Myocyte (in vitro differentiated cells): ENCODE data around the gene B4GAT1. TPM values are rescaled to one million over a fixed set of nuclear protein-coding genes. Genes with fewer than 3 reads are reported as not detected.
"Not testable (repeated sequence)": the region's sequence is repeated elsewhere in the genome, so short reads cannot be mapped to it uniquely, and the experiment has no call there.

Experiments
- DNase-seq: peaks from one replicate; pipeline ENCODE4 v3.0.0-alpha.2; 2012; ENCODE audit warnings: low read depth
- polyA plus RNA-seq: library from polyadenylated mRNA; unstranded; fragments of >200 nt; gene quantifications from one replicate; pipeline ENCODE4 v1.2.1, GENCODE V29; 2012; ENCODE audit warnings: missing spikeins
- total RNA-seq: library from RNA; depleted of rRNA; stranded (reverse); fragments of >200 nt; gene quantifications from 2 replicates; pipeline ENCODE4 v1.2.3, GENCODE V29; 2014

B4GAT1 gene
- 60.3 and 69.3 TPM in 2 replicates for total RNA-seq
- 54.7 TPM for polyA plus RNA-seq

DNA sequence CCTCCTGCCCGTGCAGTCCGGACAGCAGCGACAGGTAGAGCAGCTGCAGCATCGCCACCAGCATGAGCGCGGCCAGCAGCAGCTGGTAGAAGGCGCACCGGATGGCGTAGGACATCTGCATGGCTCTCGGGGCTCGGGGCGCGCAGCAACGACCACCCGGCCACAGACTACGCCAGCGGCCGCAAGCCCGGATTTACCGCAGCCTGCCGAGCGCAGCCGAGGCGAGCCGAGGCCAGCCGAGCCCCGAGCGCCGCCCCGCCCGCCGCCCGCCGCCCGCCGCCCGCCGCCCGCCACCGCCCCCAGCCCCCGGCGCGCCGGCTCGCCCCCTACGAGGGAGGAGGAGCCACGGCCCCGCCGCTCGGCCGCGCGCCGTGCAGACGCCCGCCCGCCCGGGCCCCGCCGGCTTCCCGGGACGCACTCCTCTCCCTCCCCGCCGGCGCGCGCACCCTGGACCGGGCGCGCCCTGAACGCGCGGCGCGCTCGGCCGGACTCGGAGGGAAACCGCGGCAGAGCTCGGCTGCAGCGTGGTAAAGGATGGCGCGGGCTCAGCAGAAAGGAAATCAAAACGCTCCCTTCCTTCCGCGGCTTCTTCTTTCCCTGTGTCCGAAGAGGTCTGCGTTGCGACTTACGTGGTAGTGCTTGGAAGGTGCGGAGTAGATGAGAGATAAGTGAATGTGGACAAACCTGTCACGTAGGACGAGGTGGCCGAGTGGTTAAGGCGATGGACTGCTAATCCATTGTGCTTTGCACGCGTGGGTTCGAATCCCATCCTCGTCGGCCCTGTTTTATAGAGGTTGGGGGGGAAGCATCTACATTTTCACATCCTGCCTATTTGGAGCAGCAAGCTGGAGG lies at the start of gene B4GAT1:
Gene B4GAT1, minus strand, starts transcription at position 205 of the 852 bp plus-strand sequence. Its CDS starts 84 bp downstream, at position 121.
- peak; percentile 86 for DNase-seq

DNA sequence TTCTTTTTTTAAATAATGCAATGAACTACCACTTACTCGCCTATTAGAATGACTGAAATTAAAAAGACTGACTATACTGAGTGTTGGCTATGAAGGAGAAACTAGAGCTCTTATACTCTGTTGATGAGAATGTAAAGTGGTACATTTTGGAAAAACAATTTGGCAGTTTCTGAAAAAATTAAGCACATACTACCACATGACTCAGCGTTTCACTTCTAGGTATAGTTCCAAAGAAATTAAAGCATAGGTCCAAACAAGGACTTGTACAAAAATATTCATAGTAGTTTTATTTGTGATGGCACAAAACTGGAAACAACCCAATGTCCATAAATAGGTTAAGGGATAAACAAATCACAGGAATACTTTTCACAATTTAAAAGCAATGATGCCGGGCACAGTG lies 46.5 kb upstream of the B4GAT1 start:
- DNase-seq, result no peak

DNA sequence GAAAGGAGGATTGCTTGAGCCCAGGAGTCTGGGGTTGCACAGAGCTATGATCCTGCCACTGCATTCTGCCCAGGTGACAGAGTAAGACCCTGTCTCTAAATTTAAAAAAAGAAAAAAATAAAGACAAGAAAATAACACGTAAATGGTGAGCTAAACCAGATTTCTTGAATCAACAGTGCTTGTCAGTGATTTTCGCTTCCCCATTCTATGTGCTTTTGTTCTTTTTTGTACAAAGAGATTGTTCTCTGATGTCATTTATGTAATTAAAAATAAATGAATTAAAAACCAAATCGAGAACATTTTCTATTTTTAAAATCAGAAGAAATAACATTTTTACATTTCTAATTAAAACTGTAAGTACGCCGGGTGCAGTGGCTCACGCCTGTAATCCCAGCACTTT lies 43.9 kb upstream of the B4GAT1 start:
- no peak for DNase-seq

DNA sequence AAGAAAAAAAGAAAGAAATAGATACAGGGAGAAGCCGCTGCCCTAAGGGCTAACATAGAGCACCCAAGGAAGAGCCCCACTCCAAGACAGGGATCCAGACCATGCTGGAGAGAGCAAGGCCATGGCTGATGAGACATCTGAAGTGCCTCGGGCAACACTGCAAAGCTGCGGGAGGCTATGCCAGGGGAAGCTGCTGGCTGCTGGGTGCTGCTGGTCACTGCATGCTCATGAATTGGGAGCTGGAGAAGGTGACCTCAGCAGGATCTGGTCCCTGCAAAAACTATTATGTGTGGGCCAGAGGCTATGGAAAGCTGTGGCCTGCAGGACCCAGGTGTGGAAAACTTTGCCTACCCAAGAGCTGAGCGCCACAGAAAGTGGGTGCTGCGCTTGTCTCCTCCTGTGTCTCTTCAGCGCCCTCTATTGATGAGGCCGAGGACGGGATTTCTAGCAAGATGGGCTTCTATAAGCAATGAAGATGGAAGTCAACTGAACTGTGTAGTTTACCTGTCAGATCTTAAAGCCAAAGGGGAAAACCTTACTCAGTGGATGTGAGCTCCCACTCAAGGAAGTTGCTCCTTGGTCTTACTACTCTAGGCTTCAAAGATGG lies 41.5 kb upstream of the B4GAT1 start:
- peak; percentile 77 for DNase-seq

DNA sequence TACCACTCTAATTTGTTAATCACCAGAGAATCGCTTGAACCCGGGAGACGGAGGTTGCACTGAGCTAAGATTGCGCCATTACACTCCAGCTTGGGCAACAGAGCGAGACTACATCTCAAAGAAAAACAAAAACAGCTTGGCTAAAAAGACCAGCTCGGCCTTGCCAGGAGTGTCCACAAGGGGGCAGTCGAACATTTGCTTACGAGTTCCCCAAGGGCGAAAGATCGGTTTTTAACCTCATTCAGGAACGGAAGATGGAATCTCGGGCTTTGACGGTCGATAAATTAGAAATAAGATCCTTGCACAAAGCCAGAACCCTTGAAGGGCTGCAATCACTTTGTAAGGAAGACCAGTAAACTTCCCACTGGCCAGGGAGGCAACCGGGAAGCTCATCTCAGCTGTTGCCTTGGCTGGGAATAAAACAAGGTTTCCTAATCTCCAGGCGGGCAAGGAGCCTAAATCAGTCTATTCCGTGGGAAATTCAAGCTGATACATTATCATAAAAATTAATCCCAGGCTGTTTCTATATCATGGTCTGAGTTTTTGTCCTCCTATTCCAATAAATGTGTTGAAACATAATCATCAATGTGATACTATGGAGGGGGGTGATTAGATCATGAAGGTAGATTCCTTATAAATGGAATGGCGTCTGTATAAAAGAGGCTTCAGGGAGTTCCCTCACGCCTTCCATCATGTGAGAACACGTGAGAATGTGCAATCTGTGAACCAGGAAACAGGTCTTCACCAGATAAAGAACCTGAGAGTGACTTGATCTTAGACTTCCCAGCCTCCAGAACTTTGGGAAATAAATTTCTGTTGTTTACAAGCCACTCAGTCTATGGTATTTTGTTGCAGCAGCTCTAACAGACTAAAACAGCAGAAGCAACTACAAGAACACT lies 39.0 kb upstream of the B4GAT1 start:
- peak; percentile 88 for DNase-seq

DNA sequence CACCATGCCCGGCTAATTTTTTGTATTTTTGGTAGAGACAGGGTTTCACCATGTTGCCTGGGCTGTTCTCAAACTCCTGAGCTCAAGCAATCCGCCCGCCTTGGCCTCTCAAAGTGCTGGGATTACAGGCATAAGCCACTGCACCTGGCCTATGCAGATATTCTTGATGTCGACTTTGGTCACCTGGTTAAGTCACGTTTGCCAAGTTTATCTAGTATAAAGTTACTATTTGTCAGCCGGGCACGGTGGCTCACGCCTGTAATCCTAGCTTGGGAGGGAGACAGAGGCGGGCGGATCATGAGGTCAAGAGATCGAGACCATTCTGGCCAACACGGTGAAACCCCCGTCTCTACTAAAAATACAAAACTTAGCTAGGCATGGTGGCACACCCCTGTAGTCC lies 36.9 kb upstream of the B4GAT1 start:
- not testable (repeated sequence) for DNase-seq

DNA sequence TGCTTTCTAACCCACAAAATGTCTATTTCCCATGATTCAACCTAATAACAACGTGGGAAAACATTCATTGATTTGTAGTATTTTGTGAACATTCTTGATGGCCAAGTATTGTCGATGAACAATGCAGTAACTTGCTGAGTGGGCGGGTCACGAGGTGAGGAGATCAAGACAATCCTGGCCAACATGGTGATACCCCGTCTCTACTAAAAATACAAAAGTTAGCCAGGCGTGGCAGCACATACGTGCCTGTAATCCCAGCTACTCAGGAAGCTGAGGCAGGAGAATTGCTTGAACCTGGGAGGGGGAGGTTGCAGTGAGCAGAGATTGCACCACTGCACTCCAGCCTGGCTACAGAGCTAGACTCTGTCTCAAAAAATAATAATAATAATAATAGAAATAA lies 32.8 kb upstream of the B4GAT1 start:
- DNase-seq, result not testable (repeated sequence)

DNA sequence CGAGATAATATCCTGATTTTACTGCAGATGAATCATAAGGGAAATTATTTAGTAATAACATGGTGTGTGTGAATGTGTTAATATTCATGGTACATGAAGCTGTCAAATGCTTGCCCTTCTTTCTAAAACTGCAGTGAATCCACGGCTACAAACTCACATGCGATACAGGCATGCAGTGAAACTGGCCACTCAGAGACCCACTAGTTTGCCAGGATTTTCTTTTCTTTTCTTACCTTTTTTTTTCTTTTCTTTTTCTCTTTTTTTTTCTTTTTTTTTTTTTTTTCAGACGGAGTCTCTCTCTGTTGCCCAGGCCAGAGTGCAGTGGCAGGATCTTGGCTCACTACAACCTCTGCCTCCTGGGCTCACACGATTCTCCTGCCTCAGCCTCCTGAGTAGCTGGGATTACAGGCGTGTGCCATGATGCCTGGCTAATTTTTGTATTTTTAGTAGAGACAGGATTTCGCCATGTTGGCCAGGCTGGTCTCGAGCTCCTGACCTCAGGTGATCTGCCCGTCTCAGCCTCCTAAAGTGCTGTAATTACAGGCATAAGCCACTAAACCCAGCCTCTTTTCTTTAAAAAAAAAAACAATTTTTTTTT lies 26.4 kb upstream of the B4GAT1 start:
- not testable (repeated sequence) for DNase-seq

DNA sequence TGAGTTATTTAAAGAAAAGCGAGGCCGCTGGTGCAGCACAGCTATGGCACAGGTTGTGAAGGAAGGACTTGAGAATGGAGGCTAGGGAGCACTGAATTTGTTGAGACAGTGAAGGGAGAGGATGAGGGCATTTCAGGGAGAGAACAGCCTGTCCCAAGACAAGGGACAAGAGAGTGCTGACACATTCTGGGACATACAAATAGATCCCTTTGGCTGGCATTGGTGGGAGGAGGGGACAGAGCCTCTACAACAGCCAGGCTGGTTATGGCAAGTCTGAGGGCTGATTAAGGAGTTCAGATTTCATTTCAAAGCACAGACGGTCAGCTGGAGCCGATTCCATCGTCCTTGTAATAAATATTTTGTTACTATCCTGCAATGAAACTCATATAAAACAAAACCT lies 25.8 kb upstream of the B4GAT1 start:
- DNase-seq, result peak; percentile 44

DNA sequence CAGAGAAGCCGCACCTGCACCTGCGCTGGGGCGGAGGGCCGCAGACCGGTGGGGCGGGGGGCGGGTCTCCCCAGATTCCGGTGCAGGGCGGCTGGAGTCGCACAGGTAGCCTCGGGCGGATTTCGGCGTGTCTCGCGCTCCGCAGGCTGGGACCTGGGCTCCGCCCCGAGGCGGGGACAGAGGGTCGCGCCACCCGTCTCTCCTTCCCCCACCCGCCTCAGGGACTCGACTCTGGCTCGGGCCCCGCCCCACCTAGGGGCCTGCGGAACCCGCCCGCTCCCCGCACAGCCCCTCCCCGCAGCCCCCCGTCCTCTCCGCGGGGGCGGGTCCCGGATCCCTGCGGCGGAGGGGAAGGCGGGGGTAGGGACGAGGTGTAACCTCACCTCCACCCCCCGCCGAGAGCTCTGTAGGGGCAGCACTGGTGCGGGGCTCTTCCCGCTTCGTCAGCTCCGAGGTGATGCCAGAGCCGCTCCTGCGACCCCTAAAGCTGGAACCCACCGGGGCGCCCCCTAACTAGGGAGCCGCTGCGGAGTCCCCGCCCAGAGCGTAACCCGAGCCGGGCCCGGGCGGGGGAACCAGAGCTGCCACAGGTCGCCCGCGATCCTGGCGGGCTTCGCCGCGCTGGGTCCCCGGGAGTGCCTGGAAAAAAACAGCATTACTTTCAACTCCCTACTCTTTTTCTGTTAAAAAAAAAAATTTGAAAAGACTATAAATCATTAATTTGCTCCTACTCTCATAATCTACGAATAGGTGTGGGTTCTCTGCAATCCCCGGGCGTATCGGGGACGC lies 24.4 kb upstream of the B4GAT1 start, which contains the start of gene SLC29A2:
Gene SLC29A2, minus strand, starts transcription at position 134 of the 789 bp plus-strand sequence. CDS start 169 bp downstream, outside the sequence.
- DNase-seq, result peak; percentile 33

DNA sequence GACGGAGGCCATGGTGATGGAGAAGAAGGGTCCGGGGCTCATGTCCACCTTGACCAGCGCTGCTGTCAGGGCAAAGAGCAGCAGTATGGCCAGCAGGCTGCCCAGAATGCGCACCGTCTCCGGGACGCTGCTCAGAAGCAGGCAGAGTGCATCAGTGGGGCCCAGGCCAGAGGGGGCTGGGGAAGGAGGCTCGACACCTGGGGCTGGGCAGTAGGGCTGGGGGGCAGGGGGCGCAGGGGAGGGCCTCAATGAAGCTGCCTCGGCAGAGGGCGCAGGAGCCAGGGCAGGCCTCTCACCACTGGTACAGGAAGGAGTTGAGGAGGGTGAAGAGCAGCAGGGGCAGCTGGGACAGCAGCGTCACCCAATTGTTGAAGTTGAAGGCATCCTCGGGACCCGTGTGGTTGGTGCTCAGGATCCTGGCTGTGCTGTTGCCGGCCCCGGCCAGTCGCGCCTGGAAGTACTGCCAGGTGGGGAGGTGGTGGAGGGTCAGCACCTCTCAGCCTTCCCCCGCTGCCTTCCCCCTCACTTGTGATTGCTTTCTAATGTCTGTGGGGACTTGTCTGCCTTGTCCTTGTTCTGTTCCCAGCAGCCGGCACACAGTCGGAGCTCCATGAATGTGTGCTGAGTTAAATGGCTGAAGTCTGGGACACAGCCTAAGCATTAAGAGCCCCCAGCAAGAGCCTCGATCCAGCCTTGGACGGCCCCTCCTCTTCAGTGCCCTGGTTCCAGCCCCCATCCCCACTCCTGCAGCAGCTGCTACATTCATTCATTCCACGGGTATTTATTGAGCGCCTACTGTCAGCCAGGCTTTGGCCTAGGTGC lies 21.9 kb upstream of the B4GAT1 start:
- no peak for DNase-seq

DNA sequence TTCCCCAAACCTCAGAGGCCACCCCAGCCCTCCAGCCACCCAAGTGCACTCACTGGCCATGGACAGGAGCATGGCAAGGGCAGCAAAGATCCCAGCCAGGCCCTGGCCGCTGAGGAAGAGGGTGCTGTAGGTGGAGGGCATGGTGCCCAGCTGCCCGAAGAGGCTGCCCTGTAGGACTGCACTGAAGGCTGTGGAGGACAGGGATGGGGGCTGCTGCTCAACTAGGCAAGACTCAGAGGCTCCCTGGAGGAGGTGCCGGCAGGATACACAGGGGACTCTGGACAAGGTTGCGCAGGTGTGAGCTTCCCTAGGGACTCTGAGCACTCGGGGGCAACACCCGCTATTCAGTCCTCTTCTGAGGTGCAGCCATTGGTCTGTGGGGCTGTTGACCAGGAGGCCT lies 21.1 kb upstream of the B4GAT1 start:
- no peak for DNase-seq

DNA sequence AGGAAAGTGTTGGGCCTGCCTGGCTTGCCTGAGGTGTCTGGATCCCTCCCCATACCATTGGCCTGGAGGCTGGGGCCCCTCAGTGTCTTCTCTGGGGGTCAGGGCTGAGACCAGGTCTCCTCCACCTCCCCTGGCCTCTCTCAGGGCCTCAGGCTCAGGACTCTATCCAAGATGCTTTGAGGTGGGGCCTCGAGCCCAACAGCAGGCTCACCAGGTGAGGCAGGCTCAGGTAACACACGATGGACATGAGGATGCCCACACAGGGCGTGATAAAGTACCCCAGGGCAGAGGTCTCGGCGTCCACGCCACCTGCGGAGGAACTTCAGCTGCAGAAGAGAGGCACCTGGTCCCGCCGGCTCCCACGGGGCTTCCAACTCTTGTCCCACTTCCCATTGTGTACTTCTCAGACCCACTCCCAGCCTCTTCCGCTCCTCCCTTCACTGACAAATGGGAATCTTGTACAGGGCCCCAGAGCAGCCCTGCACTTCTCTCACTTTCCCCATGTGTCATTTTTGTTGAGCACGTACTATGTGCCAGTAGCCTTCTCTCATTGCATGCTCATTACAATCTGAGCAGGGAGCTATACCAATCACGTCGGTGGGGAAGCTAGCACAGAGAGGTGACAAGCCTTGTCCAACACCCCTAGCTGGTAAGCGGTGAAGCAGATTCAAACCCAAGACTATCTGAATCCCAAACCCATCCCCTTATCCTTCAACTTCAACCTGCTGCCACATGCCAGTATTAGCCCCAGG lies 20.3 kb upstream of the B4GAT1 start:
- no peak for DNase-seq

DNA sequence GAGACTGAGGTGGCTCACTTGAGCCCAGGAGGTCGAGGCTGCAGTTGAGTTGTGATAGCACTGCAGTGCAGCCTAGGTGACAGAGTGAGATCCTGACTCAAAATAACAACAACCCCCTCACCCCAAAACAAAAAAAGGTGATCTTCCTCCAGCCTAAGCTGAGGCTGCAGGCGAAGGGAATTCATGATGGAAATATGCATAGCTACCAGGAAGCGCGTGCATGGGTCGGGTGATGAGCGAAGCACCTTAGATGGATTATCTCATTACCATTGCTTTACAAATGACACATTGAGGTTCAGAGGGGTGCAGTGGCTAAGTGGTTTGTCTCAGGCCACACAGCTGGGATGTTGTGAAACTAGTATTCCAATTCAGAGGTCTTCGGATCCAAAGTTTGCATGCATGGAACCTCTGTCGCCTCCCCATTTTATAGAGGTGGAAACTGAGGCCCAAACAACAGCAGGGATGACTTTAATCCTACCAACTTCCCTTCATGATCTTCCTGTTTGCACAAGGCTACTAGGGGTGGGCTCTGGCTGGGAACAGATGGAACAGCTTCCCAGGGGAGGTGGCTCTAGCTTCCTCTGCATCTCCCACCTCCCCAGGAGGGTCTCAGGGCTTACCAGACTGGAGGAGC lies 19.5 kb upstream of the B4GAT1 start:
- no peak for DNase-seq

DNA sequence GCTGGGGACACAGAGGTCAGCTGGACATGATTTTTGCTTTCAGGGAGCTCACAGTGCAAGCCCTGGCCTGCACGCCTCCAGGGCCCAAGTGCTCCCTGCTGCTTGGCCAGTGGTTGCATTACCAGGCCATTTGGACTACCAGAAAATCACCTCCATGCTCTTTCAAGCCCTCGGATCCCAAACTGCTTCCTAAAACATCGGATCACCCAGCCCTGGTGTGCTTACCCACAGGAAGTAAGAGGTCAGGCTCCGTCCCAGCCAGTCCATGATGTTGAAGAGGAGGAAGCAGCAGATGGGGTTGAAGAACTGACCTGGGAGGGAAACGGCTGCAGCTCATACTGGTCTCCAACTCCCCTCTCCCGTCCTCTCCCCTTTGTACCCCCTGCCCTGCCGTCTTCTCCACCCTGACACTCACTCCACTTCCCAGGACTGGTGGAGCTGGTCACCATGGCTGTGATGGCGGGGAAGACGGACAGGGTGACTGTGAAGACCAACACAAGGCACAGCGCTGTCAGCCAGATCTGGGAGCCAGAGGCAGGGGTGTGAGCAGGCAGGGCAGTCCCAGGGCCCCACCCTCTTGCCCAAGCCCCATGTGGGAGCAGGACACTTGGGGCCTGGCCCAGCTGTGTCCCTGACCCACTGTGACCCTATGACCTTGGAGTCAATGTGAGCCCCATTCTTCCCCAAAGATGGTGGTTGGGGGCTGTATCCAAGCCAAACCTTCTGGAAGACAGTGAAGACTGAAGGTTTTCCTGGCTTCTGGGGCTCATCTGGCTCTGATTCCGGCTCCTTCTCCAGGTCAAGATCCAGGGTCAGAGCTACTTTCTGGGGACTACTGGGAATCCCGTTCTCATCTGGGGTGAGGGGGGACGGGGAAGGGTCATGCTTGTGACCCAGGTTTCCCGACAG lies 18.5 kb upstream of the B4GAT1 start:
- no peak for DNase-seq

DNA sequence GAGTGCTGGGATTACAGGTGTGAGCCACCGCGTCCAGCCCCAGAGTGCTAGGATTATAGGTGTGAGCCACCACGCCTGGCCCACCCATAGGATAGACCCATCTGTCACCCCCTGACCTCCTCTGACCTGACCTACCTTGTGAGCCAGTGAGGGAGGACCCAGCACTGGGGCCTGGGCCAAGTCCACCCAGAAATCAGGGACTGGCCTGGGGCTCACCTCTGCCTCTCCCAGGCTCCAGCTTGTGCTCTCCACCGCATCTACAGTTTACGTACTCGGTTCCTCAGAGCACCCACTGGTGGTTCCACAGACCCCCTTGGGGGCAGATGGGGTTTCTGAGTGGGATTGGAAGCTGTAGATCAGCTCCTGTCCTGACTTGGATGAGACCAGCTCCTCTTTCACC lies 17.7 kb upstream of the B4GAT1 start:
- DNase-seq, result no peak
